Stimulated activated CD4-positive, alpha-beta T cell treated with anti-CD3 and anti-CD28 coated beads, Interleukin-2, amount 100 ng/mL, for 4 hours (primary cell): ENCODE results near the gene TIMP3.
"Not testable (repeated sequence)": the region's sequence is repeated elsewhere in the genome, so short reads cannot be mapped to it uniquely, and the experiment has no call there.

Experiments used
- DNase-seq: peaks from one replicate; pipeline ENCODE4 v3.0.0-alpha.2; 2020; ENCODE audit warnings: low read depth

TIMP3 gene

DNA sequence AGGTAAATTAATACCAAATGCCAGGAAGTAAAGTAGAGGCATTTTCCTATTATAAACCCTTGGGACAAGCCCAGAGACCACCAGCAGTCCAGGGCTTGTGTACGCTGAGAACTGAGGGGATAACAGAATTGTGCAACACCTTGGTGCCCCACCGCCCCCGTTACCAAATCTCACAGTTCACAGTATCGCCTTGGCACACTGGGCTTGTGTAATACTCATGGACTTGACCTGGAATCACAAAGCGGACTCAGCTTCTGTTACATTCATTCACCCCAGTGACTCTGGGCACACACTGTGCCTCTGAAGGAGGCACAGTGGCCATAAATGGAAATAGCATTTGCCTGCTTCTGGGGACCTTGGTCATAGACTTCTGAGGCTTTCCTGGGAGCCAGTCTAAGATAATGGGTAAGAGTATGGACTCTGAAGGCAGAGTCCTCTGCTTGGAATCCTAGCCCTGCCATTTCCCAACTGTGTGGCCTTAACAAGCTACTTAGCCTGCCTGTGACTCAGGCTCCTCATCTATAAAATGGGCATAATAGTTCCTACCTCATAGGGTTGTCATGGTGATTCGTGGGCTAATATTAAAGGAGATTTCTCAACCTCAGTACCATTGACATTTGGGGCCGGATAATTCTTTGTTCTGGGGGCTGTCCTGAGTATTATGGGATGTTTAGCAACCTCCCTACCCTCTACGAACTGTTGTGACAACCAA is 53.7 kb downstream of the TIMP3 start:
- DNase-seq = no peak

GRCh38 chr22:32858121-32858703 is 56.7 kb downstream of the TIMP3 start:
- DNase-seq = no peak

- DNase-seq = no peak
Observed at GRCh38 chr22:32858957-32859356, 57.5 kb downstream of the TIMP3 start.

- no peak for DNase-seq
Observed at GRCh38 chr22:32859743-32860142, 58.2 kb downstream of the TIMP3 start.

GRCh38 chr22:32861330-32861729 is 59.8 kb downstream of the TIMP3 start:
- DNase-seq = no peak

DNA sequence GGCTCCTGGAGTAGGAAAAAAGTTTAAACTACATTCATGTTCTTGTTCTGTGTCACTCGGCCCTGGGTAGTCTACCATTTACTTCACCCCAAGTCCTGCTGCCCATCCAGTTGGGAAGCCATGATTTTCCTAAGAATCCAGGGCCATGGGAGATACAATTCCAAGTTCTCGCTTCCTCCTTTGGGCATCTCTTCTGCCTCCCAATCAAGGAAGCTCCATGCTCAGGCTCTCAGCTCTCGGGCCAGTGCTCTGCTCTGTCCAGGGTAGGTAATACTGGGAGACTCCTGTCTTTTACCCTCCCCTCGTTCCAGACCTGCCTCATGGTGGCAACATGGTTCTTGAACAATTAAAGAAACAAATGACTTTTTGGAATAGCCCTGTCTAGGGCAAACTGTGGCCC is 60.6 kb downstream of the TIMP3 start:
- DNase-seq = no peak

DNA sequence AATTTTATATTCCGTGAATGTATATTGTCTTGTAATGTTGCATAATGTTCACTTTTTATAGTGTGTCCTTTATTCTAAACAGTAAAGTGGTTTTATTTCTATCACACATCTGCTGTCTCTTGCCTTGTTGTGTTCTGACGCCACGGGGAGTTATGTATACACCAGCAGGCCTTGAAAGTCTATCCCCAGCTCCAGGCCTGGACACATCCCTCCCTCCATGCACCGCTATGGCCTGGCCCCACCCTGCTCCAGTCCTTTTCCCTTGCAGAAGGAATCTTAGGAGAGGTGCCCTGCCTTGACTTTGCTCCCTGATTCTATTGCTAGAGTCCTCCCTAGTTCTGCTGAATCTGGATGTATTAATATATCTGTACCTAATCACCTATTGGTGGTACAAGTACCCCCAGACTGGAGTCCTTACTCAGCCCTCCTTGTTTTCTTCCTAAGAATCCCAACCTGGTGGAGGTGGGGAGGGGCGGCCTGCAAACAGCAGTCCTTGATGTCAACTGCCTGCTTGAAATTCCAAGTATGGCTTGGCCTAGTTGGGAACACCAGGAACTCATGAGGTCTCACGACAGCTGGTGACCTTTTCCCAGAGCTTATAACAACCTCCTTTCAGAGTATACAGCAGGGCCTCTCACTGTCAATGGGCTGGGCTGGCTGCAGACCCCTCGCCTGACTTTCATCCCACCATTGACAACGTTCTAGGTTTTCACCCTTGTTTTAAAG is 61.6 kb downstream of the TIMP3 start:
- no peak for DNase-seq

- DNase-seq = no peak
Observed at GRCh38 chr22:32864041-32864440, 62.5 kb downstream of the TIMP3 start.

- DNase-seq = no peak
Observed at GRCh38 chr22:32864596-32864995, 63.1 kb downstream of the TIMP3 start.

- no peak for DNase-seq
Observed at GRCh38 chr22:32866953-32867352, 65.4 kb downstream of the TIMP3 start.

DNA sequence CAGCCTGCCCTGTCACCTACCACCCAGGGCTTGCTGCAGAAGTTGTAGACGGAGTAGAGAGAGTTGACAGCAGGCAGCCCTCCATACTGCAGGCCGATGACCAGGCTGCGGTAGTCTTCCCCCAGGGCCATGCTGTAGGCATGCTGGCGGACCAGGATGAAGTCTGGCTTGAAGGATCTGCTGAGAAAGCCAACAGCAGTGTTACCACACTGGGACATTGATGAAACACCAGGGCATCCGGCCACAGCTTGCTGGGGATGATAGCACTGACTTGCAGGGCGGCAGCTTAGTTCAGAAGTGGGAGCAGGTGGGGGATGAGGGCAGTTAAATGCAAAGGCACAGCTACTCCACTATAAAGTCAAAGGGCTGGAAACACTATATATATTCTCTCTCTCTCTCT is 67.4 kb downstream of the TIMP3 start:
- no peak for DNase-seq

DNA sequence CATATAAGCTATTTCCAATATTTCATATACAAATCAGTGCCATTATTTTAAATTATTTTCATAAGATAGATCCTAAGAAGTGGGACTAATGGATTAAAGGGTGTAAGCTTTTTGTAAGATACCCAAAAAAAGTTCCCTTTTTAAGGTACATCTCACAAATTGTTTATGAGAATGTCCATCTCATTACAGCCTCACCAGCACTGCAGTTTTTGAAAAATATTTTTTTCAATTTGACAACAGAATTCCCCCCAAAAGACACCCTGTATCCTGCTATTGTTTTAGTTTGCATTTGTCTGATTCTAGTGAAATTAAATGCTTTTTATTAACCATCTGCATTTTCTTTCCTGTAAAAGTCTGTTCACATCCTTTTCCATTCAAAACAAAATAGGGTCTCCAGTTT is 69.0 kb downstream of the TIMP3 start:
- no peak for DNase-seq

GRCh38 chr22:32873604-32874003 is 72.1 kb downstream of the TIMP3 start:
- not testable (repeated sequence) for DNase-seq

DNA sequence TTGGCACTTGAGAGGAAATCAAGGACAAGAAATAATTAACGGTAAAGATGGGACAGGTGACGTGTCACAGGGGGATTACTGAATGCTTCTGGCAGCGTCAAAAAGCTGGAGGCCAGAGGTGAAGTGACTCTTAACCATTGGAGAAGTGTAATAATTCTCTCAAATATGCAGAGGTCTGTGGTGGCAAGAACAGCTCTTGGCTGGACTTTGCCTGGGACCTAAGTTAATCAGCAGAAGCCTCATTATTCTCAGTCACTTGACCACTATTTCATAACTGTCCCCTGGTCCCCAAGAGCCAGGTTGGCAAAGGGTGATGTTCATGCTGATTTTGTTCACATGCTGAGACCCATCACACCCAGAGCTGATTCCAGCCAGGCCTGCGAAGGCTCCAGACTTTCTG is 72.9 kb downstream of the TIMP3 start:
- no peak for DNase-seq

DNA sequence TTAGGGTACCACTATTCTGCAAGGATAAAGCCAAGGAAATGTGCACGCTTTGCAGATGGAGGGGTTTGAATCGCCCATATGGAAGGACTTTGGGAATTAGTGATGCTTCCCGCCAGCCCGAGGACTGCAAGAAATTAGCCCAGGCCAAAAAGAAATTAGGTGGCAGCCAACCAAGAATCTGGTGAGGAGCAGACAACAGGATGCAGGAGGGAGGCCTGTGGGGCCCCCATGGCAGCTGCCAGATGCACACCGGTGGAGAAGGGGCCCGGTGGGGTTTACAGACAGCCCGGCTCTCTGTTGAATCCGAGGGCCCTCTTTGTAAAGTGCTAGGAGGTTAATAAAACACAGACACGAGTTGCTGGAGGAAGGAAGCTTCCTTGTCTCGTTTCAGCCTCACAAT is 73.5 kb downstream of the TIMP3 start:
- DNase-seq = no peak

DNA sequence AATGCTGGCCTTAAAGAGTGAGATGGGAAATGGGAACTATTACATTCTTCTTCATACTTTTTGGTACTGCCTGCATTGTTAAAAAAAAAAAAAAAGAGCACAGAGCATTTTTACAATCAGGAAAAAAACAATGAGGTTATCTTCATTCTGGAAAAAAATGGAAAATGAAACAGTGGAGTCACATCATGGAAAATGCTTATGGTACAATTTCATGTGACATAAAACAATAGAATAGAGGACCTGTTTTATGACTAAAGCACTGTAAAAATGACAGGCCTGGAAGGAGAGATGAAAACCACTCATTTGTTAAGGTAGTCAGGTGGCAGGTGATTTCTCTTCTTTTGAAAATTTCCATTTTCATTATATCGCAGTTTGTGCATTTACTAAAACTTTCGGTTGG is 75.0 kb downstream of the TIMP3 start:
- no peak for DNase-seq

DNA sequence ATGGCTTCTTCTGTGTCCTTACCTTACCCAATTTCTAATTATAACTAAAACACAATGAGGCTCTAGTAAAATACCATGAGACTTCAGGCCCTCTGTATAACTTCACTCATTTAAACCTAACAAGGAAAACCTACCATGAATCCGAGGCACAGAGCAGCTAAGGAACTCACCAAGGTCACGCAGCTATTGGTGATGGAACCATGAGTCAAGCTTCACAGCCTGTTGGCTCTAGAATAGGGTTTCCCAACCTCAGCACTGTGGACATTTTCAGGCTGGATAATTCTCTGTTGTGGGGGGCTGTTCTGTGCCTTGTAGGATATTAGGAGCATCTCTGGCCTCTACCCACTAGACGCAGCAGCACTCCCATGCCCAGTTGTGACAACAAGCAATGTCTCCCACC is 75.7 kb downstream of the TIMP3 start:
- DNase-seq = no peak

- no peak for DNase-seq
Observed at GRCh38 chr22:32879550-32879949, 78.0 kb downstream of the TIMP3 start.

DNA sequence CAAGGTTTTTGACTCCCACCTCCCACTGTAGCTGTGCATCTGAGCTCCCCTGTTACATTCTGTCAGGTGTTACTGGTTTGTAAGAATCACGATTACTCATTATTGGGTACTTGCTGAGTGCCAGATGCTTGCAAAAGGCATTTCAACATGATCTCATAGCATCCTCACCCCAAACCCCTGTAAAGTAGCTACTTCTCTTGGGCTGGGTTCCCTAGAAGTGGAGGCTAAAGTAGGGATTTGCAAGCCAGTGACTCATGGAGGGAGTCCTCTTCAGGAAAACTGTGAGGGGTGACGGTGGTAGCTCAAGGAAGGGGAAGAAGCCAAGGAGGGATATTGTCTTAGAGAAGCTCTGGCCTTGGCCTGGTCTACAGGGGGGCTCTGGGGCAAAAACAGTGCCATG is 78.6 kb downstream of the TIMP3 start:
- no peak for DNase-seq

GRCh38 chr22:32880505-32880892 is 79.0 kb downstream of the TIMP3 start:
- no peak for DNase-seq

DNA sequence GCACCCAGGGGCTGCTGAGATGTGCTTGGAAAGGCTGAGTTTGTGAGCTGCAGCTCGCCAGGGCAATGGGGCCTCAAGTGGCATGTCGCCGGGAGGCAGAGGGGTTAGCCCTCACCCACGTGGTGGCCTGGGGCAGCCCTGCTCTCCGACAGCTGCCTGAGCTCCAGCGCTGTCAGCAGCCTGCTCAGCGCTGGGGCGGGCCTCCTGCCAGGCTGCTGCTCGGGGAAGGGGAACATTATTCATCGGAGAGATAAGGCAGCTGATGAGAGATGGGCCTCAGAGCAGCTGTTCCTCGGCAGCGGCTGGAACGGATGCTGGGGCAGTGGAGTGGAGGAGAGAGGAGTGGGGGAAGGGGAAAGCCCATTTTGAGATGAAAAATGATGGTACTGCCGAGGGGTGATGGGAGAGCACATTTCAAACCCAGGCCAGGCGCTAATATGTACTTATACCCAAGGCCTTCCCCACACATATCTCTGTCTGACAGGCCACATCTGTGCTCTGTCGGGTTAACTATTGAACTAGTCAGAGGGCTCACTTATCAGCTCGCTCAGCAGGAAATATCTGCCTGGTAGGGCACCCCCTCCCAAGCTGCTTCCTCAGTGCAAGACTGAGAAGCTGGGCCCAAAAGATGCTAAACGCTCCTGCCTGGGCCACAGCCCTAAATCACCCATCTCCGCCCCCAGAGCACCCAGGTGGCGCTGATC is 79.5 kb downstream of the TIMP3 start:
- DNase-seq = peak; percentile 5

- no peak for DNase-seq
Observed at GRCh38 chr22:32882360-32882755, 80.9 kb downstream of the TIMP3 start.
